HG03280 (cell line): ENCODE measurements around the gene ARHGAP25.

Experiments used
- ATAC-seq: cut with Tn5 transposase; IDR thresholded peaks from one replicate; pipeline ENCODE4 v1.9.1; 2021; ENCODE audit warnings: mild to moderate bottlenecking, moderate library complexity; ENCODE audit not compliant: unreplicated experiment

The ARHGAP25 gene

GRCh38 chr2:68717305-68717661 is 17.3 kb upstream of the ARHGAP25 start:
- no peak for ATAC-seq

- no peak for ATAC-seq
These were observed 14.7 kb upstream of the ARHGAP25 start for GRCh38 chr2:68719912-68720311.

GRCh38 chr2:68720665-68721064 is 13.9 kb upstream of the ARHGAP25 start:
- no peak for ATAC-seq

- ATAC-seq, result peak; percentile 59
These were observed 13.0 kb upstream of the ARHGAP25 start for GRCh38 chr2:68721482-68722101.

- no peak for ATAC-seq
These were observed 11.9 kb upstream of the ARHGAP25 start for GRCh38 chr2:68722712-68723111.

GRCh38 chr2:68723181-68723580 is 11.4 kb upstream of the ARHGAP25 start:
- ATAC-seq, result no peak

GRCh38 chr2:68726100-68726499 is 8.5 kb upstream of the ARHGAP25 start:
- no peak for ATAC-seq

- ATAC-seq, result peak; percentile 91
These were observed 7.8 kb upstream of the ARHGAP25 start for GRCh38 chr2:68726608-68727367.

- no peak for ATAC-seq
These were observed 6.8 kb upstream of the ARHGAP25 start for GRCh38 chr2:68727683-68728375.

GRCh38 chr2:68730828-68731227 is 3.8 kb upstream of the ARHGAP25 start:
- no peak for ATAC-seq

GRCh38 chr2:68732036-68732932 is 2.3 kb upstream of the ARHGAP25 start:
- no peak for ATAC-seq

GRCh38 chr2:68733365-68733764 is 1.2 kb upstream of the ARHGAP25 start:
- no peak for ATAC-seq

GRCh38 chr2:68734176-68734575 is 435 bp upstream of the ARHGAP25 start:
- ATAC-seq, result no peak

GRCh38 chr2:68736086-68736485 is 1.5 kb downstream of the ARHGAP25 start:
- no peak for ATAC-seq

GRCh38 chr2:68737711-68738110 is 3.1 kb downstream of the ARHGAP25 start:
- no peak for ATAC-seq

GRCh38 chr2:68738906-68739594 is 4.4 kb downstream of the ARHGAP25 start:
- ATAC-seq, result no peak

- ATAC-seq, result no peak
These were observed 5.2 kb downstream of the ARHGAP25 start for GRCh38 chr2:68739595-68740399.

- no peak for ATAC-seq
These were observed 5.8 kb downstream of the ARHGAP25 start for GRCh38 chr2:68740400-68740914.

GRCh38 chr2:68741238-68741637 is 6.6 kb downstream of the ARHGAP25 start:
- no peak for ATAC-seq
